ENCODE data around the gene TMEM116. TPM values are rescaled to one million over a fixed set of nuclear protein-coding genes. Genes with fewer than 3 reads are reported as not detected.
A peak's percentile ranks its signal among the peaks of the same experiment; 100 is the strongest.
"Not testable (repeated sequence)": the region's sequence is repeated elsewhere in the genome, so short reads cannot be mapped to it uniquely, and the experiment has no call there.

Gene TMEM116
- total RNA-seq, 1 donor from 2014 or later = 16.7 TPM

- DNase-seq (ENCODE audit: low read depth, low spot score) = peak; percentile 29
- H3K27ac Mint-ChIP-seq (ENCODE audit: unreplicated experiment) = peak overlapping the region; percentile 95
- H3K4me3 Mint-ChIP-seq = peak overlapping the region; percentile 95
- H3K4me1 Mint-ChIP-seq = peaks cover 41% of the 10 kb centered on the region
- no peaks in the 10 kb centered on the region for H3K9me3 Mint-ChIP-seq
- no peaks in the 10 kb centered on the region for H3K27me3 Mint-ChIP-seq (ENCODE audit: low read depth)
- peaks cover 20% of the 10 kb centered on the region for H3K36me3 Mint-ChIP-seq (ENCODE audit: low read depth)
- peak; percentile 37 for TF ChIP-seq CTCF (conservative IDR thresholded peaks at IDR 0.05)
These were observed 837 bp upstream of the TMEM116 start for GRCh38 chr12:112013601-112014402.

GRCh38 chr12:112011685-112012084, 1.3 kb downstream of the TMEM116 start:
- Mint-ChIP-seq H3K27me3 (ENCODE audit: low read depth) (no peaks in the 10 kb centered on the region), H3K36me3 (ENCODE audit: low read depth) (peaks cover 18% of the 10 kb centered on the region), H3K9me3 (no peaks in the 10 kb centered on the region), H3K4me3 (peak overlapping the region; percentile 95), H3K27ac (ENCODE audit: unreplicated experiment) (peak overlapping the region; percentile 99), H3K4me1 (peaks cover 36% of the 10 kb centered on the region)
- no peak for DNase-seq (ENCODE audit: low read depth, low spot score)
- no peak for TF ChIP-seq CTCF (conservative IDR thresholded peaks at IDR 0.05)

DNA sequence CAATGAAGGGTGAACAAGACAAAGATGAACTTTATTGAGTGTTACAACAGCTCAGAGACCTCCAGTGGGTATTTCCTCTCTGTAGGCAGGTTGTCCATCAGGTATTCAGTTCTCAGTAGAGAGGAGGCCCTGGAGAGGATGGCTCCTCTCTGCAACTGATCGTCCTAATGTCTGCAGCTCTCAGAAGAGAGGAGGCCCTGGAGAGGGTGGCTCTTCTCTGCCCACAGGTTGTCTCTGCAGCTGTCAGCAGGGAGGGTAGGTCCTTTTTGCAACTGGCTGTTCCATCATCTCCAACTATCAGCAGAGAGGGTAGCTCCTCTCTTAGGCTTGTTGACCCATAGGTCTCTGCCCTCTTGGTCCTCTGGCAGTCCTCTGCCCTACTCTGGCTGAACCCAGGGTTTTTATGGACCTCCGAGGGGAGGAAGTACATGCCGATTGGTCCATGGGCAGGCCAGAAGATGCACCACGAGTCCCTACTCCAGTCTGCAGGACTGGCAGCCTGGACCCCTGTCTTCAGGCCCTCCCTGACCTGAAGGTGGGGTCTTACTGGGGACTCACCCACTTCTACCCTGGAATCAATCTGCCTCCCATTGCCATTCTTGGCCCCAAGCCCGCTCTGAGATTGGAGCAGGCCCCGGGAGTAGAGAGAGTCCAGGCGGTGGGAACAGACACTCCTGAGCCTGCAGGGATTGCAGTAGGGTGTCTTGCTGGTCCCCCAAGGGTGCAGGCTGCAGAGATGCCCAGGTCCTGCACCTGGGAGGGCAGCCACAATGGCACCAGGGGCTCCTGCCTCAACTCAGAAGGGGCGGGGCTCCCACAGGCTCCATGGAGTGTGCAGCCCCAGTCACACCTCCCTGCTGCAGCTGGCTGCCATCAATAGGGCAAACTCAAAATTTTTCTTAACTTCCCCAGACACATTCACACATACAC, 2.3 kb downstream of the TMEM116 start:
- peak overlapping the region; percentile 24 for H3K4me3 Mint-ChIP-seq
- H3K9me3 Mint-ChIP-seq = no peaks in the 10 kb centered on the region
- peaks cover 34% of the 10 kb centered on the region for H3K4me1 Mint-ChIP-seq

DNA sequence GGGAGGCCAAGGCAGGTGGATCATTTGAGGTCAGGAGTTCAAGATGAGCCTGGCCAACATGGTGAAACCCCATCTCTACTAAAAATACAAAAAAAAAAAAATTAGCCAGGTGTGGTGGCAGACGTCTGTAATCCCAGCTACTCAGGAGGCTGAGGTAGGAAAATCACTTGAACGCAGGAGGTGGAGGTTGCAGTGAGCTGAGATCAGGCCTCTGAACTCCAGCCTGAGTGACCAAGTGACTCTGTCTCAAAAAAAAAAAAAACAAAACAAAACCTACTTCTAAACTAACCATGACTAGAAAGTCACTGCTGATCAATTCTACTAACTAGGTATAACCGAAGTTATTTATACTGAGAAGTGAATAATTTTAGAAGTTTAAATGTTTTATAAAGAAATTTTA, 3.4 kb downstream of the TMEM116 start:
- not testable (repeated sequence) for H3K27ac Mint-ChIP-seq (ENCODE audit: unreplicated experiment); DNase-seq (ENCODE audit: low read depth, low spot score); H3K4me3 Mint-ChIP-seq; H3K9me3 Mint-ChIP-seq; H3K27me3 Mint-ChIP-seq (ENCODE audit: low read depth); H3K36me3 Mint-ChIP-seq (ENCODE audit: low read depth)
- peaks cover 33% of the 10 kb centered on the region for H3K4me1 Mint-ChIP-seq

More for the DNA sequence above, 2.3 kb downstream of the TMEM116 start:
- Mint-ChIP-seq H3K27ac (ENCODE audit: unreplicated experiment) (no peak overlapping the region), H3K27me3 (ENCODE audit: low read depth) (no peaks in the 10 kb centered on the region), H3K36me3 (ENCODE audit: low read depth) (peaks cover 11% of the 10 kb centered on the region)
- no peak for TF ChIP-seq CTCF (conservative IDR thresholded peaks at IDR 0.05)
- DNase-seq (ENCODE audit: low read depth, low spot score) = no peak

DNA sequence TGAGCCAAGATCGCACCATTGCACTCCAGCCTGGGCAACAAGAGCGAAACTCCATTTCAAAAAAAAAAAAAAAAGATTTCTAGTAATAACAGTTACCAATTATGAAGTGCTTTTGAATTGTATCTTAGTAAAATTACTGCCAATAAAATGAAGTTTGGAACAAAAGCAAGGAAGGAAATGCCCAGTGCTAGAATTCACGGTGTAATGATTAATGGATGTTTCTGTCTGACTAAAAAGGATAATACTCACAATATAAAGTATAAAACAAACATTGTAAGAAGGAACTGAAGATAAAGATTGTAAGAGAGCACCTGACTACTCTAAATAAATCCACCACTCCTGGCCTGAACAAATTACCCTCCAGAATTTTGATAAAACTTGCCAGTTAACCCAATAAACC, 4.0 kb downstream of the TMEM116 start:
- H3K4me1 Mint-ChIP-seq = peaks cover 27% of the 10 kb centered on the region
- H3K4me3 Mint-ChIP-seq = peak overlapping the region; percentile 67
- H3K27me3 Mint-ChIP-seq (ENCODE audit: low read depth) = no peaks in the 10 kb centered on the region
- no peaks in the 10 kb centered on the region for H3K9me3 Mint-ChIP-seq
- H3K36me3 Mint-ChIP-seq (ENCODE audit: low read depth) = peaks cover 3% of the 10 kb centered on the region
- no peak for TF ChIP-seq CTCF (conservative IDR thresholded peaks at IDR 0.05)
- no peak for DNase-seq (ENCODE audit: low read depth, low spot score)
- no peak overlapping the region for H3K27ac Mint-ChIP-seq (ENCODE audit: unreplicated experiment)
